H1 (cell line): ENCODE data around the gene MLKL. TPM values are rescaled to one million over a fixed set of nuclear protein-coding genes. Genes with fewer than 3 reads are reported as not detected.

ENCODE experiments used
- CREB1 ChIP-seq: IDR thresholded peaks from 2 replicates; pipeline ENCODE4 v1.6.1; 2012; ENCODE audit warnings: inconsistent platforms
- POLR2AphosphoS5 ChIP-seq: IDR thresholded peaks from 2 replicates; pipeline ENCODE4 v1.6.1; 2011; ENCODE audit warnings: low read depth, low read length
- RXRA ChIP-seq: IDR thresholded peaks from 2 replicates; pipeline ENCODE4 v1.6.1; 2011; ENCODE audit warnings: low read depth, mild to moderate bottlenecking, low read length, moderate library complexity; ENCODE audit not compliant: insufficient read depth
- polyA plus RNA-seq, 7 experiments: library from polyadenylated mRNA; depleted of rRNA in 3 of 7; stranded (reverse) in 5 of 7; unstranded in 2 of 7; fragments of >200 nt in 5 of 7; fragments of 200-250 nt in 2 of 7; gene quantifications; 1 replicate in 5 of 7; 2 replicates in 1 of 7; 4 replicates in 1 of 7; pipeline versions ENCODE4 v1.2.1 to v1.2.3, GENCODE V29; 2011 to 2013; ENCODE audit warnings: missing spikeins in 2 of 7, mixed read lengths in 2 of 7
- total RNA-seq: library from RNA; stranded (reverse); fragmentation: NEBNext Ultra II Directional; extraction: Animal tissue kit (Norgen Biotek cat#: 25700); gene quantifications from 2 replicates; pipeline ENCODE4 v1.2.1, GENCODE V29; 2021
- TF ChIP-seq, protein P1 (sequence below): fragments of 300-600 bp; sonication (generic); IDR thresholded peaks from 2 replicates; pipeline ENCODE4 v1.7.1; 2012; ENCODE audit warnings: low read length, moderate library complexity, mild to moderate bottlenecking, inconsistent platforms; ENCODE audit not compliant: insufficient replicate concordance
- TF ChIP-seq, protein P2 (sequence below): IDR thresholded peaks from 2 replicates; pipeline ENCODE4 v1.6.1; 2012; ENCODE audit warnings: inconsistent platforms
- TF ChIP-seq, protein P3 (sequence below), 3 experiments: IDR thresholded peaks; 1 replicate in 2 of 3; 2 replicates in 1 of 3; pipeline versions ENCODE4 v1.5.1 to v1.6.1; 2011; ENCODE audit warnings: low read length in 3 of 3, mild to moderate bottlenecking in 3 of 3, inconsistent platforms in 2 of 3, low read depth in 1 of 3, moderate library complexity in 1 of 3; ENCODE audit not compliant: insufficient read depth in 1 of 3; ENCODE audit errors: control extremely low read depth in 1 of 3

MLKL gene
- total and polyA plus RNA-seq, 2 of the 8 experiments (the other 6 are each of a cell fraction or from before 2014, with no cell fraction given), result 1.6 to 2.1 TPM

DNA sequence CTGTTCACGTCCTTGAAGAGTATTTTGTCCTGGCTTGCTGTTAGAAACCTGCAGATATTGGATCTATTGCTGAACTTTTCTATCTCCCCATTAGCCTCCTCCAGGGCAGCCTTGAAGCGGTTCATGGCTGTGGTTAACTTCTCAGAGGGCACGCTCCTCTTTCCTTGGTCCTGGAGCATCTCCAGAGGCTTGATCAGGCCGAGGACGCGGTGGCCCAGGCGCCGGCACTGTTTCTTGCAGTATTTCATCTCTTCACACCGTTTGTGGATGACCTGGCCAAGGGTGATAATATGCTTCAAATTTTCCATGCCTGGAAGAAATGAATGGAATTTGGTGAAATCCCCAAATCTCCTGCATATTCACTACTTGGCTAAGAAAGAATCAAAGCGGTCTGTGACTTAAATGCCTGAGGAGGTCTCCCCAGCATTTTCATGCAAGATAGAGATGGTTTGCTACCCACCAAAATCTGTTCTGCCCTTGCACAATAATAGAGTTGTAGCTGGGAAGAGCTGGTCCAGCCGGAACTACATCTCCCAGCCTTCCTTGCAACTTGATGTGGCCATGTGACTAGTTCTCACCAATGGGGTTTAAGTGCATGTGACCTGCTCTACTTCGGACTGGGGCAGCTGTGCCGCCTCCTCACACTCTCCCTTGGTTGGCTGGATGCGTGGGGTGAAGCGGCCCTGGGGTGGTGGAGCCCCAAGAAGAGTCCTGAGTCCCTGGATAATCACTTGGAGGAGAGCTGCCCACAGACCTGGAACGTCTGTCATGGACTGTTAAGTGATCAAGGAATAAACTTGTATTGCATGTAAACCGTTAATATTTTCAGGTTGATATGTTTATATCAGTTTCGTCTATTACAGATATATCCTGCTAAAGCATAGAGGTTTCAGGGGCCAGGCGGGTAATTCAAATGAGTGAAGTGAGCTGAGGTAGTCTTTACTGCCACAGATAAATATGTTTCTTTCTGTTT is 4.9 kb downstream of the MLKL start (continued):
- TF ChIP-seq, protein P1, sequence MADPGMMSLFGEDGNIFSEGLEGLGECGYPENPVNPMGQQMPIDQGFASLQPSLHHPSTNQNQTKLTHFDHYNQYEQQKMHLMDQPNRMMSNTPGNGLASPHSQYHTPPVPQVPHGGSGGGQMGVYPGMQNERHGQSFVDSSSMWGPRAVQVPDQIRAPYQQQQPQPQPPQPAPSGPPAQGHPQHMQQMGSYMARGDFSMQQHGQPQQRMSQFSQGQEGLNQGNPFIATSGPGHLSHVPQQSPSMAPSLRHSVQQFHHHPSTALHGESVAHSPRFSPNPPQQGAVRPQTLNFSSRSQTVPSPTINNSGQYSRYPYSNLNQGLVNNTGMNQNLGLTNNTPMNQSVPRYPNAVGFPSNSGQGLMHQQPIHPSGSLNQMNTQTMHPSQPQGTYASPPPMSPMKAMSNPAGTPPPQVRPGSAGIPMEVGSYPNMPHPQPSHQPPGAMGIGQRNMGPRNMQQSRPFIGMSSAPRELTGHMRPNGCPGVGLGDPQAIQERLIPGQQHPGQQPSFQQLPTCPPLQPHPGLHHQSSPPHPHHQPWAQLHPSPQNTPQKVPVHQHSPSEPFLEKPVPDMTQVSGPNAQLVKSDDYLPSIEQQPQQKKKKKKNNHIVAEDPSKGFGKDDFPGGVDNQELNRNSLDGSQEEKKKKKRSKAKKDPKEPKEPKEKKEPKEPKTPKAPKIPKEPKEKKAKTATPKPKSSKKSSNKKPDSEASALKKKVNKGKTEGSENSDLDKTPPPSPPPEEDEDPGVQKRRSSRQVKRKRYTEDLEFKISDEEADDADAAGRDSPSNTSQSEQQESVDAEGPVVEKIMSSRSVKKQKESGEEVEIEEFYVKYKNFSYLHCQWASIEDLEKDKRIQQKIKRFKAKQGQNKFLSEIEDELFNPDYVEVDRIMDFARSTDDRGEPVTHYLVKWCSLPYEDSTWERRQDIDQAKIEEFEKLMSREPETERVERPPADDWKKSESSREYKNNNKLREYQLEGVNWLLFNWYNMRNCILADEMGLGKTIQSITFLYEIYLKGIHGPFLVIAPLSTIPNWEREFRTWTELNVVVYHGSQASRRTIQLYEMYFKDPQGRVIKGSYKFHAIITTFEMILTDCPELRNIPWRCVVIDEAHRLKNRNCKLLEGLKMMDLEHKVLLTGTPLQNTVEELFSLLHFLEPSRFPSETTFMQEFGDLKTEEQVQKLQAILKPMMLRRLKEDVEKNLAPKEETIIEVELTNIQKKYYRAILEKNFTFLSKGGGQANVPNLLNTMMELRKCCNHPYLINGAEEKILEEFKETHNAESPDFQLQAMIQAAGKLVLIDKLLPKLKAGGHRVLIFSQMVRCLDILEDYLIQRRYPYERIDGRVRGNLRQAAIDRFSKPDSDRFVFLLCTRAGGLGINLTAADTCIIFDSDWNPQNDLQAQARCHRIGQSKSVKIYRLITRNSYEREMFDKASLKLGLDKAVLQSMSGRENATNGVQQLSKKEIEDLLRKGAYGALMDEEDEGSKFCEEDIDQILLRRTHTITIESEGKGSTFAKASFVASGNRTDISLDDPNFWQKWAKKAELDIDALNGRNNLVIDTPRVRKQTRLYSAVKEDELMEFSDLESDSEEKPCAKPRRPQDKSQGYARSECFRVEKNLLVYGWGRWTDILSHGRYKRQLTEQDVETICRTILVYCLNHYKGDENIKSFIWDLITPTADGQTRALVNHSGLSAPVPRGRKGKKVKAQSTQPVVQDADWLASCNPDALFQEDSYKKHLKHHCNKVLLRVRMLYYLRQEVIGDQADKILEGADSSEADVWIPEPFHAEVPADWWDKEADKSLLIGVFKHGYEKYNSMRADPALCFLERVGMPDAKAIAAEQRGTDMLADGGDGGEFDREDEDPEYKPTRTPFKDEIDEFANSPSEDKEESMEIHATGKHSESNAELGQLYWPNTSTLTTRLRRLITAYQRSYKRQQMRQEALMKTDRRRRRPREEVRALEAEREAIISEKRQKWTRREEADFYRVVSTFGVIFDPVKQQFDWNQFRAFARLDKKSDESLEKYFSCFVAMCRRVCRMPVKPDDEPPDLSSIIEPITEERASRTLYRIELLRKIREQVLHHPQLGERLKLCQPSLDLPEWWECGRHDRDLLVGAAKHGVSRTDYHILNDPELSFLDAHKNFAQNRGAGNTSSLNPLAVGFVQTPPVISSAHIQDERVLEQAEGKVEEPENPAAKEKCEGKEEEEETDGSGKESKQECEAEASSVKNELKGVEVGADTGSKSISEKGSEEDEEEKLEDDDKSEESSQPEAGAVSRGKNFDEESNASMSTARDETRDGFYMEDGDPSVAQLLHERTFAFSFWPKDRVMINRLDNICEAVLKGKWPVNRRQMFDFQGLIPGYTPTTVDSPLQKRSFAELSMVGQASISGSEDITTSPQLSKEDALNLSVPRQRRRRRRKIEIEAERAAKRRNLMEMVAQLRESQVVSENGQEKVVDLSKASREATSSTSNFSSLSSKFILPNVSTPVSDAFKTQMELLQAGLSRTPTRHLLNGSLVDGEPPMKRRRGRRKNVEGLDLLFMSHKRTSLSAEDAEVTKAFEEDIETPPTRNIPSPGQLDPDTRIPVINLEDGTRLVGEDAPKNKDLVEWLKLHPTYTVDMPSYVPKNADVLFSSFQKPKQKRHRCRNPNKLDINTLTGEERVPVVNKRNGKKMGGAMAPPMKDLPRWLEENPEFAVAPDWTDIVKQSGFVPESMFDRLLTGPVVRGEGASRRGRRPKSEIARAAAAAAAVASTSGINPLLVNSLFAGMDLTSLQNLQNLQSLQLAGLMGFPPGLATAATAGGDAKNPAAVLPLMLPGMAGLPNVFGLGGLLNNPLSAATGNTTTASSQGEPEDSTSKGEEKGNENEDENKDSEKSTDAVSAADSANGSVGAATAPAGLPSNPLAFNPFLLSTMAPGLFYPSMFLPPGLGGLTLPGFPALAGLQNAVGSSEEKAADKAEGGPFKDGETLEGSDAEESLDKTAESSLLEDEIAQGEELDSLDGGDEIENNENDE, result no peak
- TF ChIP-seq, protein P2, sequence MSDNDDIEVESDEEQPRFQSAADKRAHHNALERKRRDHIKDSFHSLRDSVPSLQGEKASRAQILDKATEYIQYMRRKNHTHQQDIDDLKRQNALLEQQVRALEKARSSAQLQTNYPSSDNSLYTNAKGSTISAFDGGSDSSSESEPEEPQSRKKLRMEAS, result peak; percentile 47; the same call in 1 of the 2 replicates
- TF ChIP-seq CREB1 (peak; percentile 44; the same call in 1 of the 2 replicates), RXRA (no peak), POLR2AphosphoS5 (peak; percentile 55; the same call in 1 of the 2 replicates)
- TF ChIP-seq, protein P3, sequence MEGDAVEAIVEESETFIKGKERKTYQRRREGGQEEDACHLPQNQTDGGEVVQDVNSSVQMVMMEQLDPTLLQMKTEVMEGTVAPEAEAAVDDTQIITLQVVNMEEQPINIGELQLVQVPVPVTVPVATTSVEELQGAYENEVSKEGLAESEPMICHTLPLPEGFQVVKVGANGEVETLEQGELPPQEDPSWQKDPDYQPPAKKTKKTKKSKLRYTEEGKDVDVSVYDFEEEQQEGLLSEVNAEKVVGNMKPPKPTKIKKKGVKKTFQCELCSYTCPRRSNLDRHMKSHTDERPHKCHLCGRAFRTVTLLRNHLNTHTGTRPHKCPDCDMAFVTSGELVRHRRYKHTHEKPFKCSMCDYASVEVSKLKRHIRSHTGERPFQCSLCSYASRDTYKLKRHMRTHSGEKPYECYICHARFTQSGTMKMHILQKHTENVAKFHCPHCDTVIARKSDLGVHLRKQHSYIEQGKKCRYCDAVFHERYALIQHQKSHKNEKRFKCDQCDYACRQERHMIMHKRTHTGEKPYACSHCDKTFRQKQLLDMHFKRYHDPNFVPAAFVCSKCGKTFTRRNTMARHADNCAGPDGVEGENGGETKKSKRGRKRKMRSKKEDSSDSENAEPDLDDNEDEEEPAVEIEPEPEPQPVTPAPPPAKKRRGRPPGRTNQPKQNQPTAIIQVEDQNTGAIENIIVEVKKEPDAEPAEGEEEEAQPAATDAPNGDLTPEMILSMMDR (IDR thresholded peaks at IDR 0.05; ENCODE audit: control extremely low read depth in 1 of 3, insufficient read depth in 1 of 3, low read depth in 1 of 3, low read length in 3 of 3), result no peak
